HT-29 (cell line): ENCODE results near the gene CIRBP. TPM values are rescaled to one million over a fixed set of nuclear protein-coding genes. Genes with fewer than 3 reads are reported as not detected.

Source experiments
- total RNA-seq: library from RNA; depleted of rRNA; stranded (reverse); fragments of >200 nt; shearing (Covaris generic); gene quantifications from 2 replicates; pipeline ENCODE4 v1.2.3, GENCODE V29; 2014; rRNA removed

The CIRBP gene
- total RNA-seq, 1 experiment from 2014 or later, result 72.3 TPM

Other genes with a start within 250 kb of the CIRBP start
- gene TMEM259, start 248.2 kb upstream of the CIRBP start, total RNA-seq, result 236 and 253 TPM in 2 replicates
- not detected in 2 replicates for gene RNU6-2, start 247.8 kb upstream of the CIRBP start, total RNA-seq
- gene CNN2, start 242.7 kb upstream of the CIRBP start, total RNA-seq, result 265 and 298 TPM in 2 replicates
- 56.9 and 76.3 TPM in 2 replicates for gene ABCA7, start 229.2 kb upstream of the CIRBP start, total RNA-seq
- gene ARHGAP45, start 202.2 kb upstream of the CIRBP start, total RNA-seq, result 93.3 and 102 TPM in 2 replicates
- 394 and 395 TPM in 2 replicates for gene POLR2E, start 174.0 kb upstream of the CIRBP start, total RNA-seq
- gene GPX4, start 165.3 kb upstream of the CIRBP start, total RNA-seq, result 1,102 and 1,117 TPM in 2 replicates
- gene SBNO2, start 95.1 kb upstream of the CIRBP start, total RNA-seq, result 49.6 and 50.5 TPM in 2 replicates
- 101 and 114 TPM in 2 replicates for gene STK11, start 63.6 kb upstream of the CIRBP start, total RNA-seq
- 2.4 and 3.9 TPM in 2 replicates for gene CBARP, start 31.3 kb upstream of the CIRBP start, total RNA-seq
- 142 and 159 TPM in 2 replicates for gene ATP5F1D, start 27.6 kb upstream of the CIRBP start, total RNA-seq
- gene MIDN, start 20.7 kb upstream of the CIRBP start, total RNA-seq, result 32.5 and 38.6 TPM in 2 replicates
- gene FAM174C, start 6.2 kb downstream of the CIRBP start, total RNA-seq, result 156 and 183 TPM in 2 replicates
- gene EFNA2, start 16.5 kb downstream of the CIRBP start, total RNA-seq, result 43.6 and 48.5 TPM in 2 replicates
- 133 and 170 TPM in 2 replicates for gene NDUFS7, start 114.6 kb downstream of the CIRBP start, total RNA-seq
- gene GAMT, start 132.2 kb downstream of the CIRBP start, total RNA-seq, result 0.26 and 0.97 TPM in 2 replicates
- 223 and 234 TPM in 2 replicates for gene DAZAP1, start 138.3 kb downstream of the CIRBP start, total RNA-seq
- gene RPS15, start 169.1 kb downstream of the CIRBP start, total RNA-seq, result 2,135 and 2,483 TPM in 2 replicates
- gene APC2, start 180.8 kb downstream of the CIRBP start, total RNA-seq, result 0.16 and 0.43 TPM in 2 replicates
- 56.0 and 72.9 TPM in 2 replicates for gene C19orf25, start 209.9 kb downstream of the CIRBP start, total RNA-seq
- gene PCSK4, start 221.0 kb downstream of the CIRBP start, total RNA-seq, result 0.99 and 2.1 TPM in 2 replicates
- 23.1 and 26.6 TPM in 2 replicates for gene REEP6, start 221.8 kb downstream of the CIRBP start, total RNA-seq
- gene ADAMTSL5, start 243.7 kb downstream of the CIRBP start, total RNA-seq, result 1.3 and 3.9 TPM in 2 replicates